KOPT-K1 (cell line): ENCODE results near the gene KRTAP10-8.
"Not testable (repeated sequence)": the region's sequence is repeated elsewhere in the genome, so short reads cannot be mapped to it uniquely, and the experiment has no call there.

Experiments used
- H3K27ac ChIP-seq: fragments of 200-600 bp; sonication (generic); 2 replicates; pipeline ENCODE4 v1.5.1; 2016; ENCODE audit warnings: antibody characterized with exemption, mild to moderate bottlenecking, low read depth, low read length; ENCODE audit not compliant: poor library complexity, severe bottlenecking
- H3K36me3 ChIP-seq: fragments of 200-600 bp; sonication (generic); 2 replicates; pipeline ENCODE4 v1.5.1; 2017; ENCODE audit warnings: antibody characterized with exemption, mild to moderate bottlenecking, low read length, moderate library complexity; ENCODE audit not compliant: insufficient read depth
- H3K9me3 ChIP-seq: fragments of 200-600 bp; sonication (generic); 2 replicates; pipeline ENCODE4 v1.5.1; 2017; ENCODE audit warnings: antibody characterized with exemption, low read length, mild to moderate bottlenecking; ENCODE audit not compliant: insufficient read depth, poor library complexity, severe bottlenecking

The KRTAP10-8 gene

GRCh38 chr21:44589586-44590305 is 22.1 kb upstream of the KRTAP10-8 start:
- H3K36me3 ChIP-seq = no peaks in the 10 kb centered on the region
- no peaks in the 10 kb centered on the region for H3K9me3 ChIP-seq
- no peak overlapping the region for H3K27ac ChIP-seq

GRCh38 chr21:44590311-44590721 is 21.6 kb upstream of the KRTAP10-8 start:
- Histone ChIP-seq H3K27ac (no peak overlapping the region), H3K36me3 (no peaks in the 10 kb centered on the region), H3K9me3 (no peaks in the 10 kb centered on the region)

GRCh38 chr21:44590897-44591800 is 20.7 kb upstream of the KRTAP10-8 start:
- not testable (repeated sequence) for H3K27ac ChIP-seq, H3K36me3 ChIP-seq, H3K9me3 ChIP-seq

- H3K27ac ChIP-seq = not testable (repeated sequence)
Measured at GRCh38 chr21:44591801-44592130, 20.1 kb upstream of the KRTAP10-8 start.

GRCh38 chr21:44592446-44593311 is 19.2 kb upstream of the KRTAP10-8 start, which contains the start of gene KRTAP10-6:
KRTAP10-6 (minus strand) TSS chr21:44592505; CDS start chr21:44592484, 21 bp downstream.
- no peak within 1 kb of the TSS for H3K27ac ChIP-seq
- H3K9me3 ChIP-seq = no peaks in the 10 kb centered on the region
- H3K36me3 ChIP-seq = no peaks in the 10 kb centered on the region

More at GRCh38 chr21:44591801-44592130, 20.1 kb upstream of the KRTAP10-8 start:
- H3K36me3 ChIP-seq, H3K9me3 ChIP-seq: not testable (repeated sequence)

GRCh38 chr21:44593598-44594405 is 18.1 kb upstream of the KRTAP10-8 start:
- no peaks in the 10 kb centered on the region for H3K36me3 ChIP-seq
- no peak overlapping the region for H3K27ac ChIP-seq
- no peaks in the 10 kb centered on the region for H3K9me3 ChIP-seq

GRCh38 chr21:44594406-44594916 is 17.4 kb upstream of the KRTAP10-8 start:
- H3K36me3 ChIP-seq = no peaks in the 10 kb centered on the region
- H3K27ac ChIP-seq = no peak overlapping the region
- H3K9me3 ChIP-seq = no peaks in the 10 kb centered on the region

GRCh38 chr21:44595524-44595923 is 16.4 kb upstream of the KRTAP10-8 start:
- no peaks in the 10 kb centered on the region for H3K36me3 ChIP-seq
- no peaks in the 10 kb centered on the region for H3K9me3 ChIP-seq
- H3K27ac ChIP-seq = no peak overlapping the region

GRCh38 chr21:44596068-44596725 is 15.7 kb upstream of the KRTAP10-8 start:
- Histone ChIP-seq H3K27ac (no peak overlapping the region), H3K9me3 (no peaks in the 10 kb centered on the region), H3K36me3 (no peaks in the 10 kb centered on the region)

- H3K36me3 ChIP-seq = no peaks in the 10 kb centered on the region
- no peak overlapping the region for H3K27ac ChIP-seq
- no peaks in the 10 kb centered on the region for H3K9me3 ChIP-seq
Measured at GRCh38 chr21:44598061-44598460, 13.8 kb upstream of the KRTAP10-8 start.

GRCh38 chr21:44599264-44600029 is 12.4 kb upstream of the KRTAP10-8 start:
- Histone ChIP-seq H3K36me3 (no peaks in the 10 kb centered on the region), H3K9me3 (peaks cover 7% of the 10 kb centered on the region), H3K27ac (no peak overlapping the region)

- not testable (repeated sequence) for H3K36me3 ChIP-seq, H3K9me3 ChIP-seq, H3K27ac ChIP-seq
Measured at GRCh38 chr21:44600118-44600978, 11.5 kb upstream of the KRTAP10-8 start, which contains the start of gene KRTAP10-7. KRTAP10-7 (plus strand) TSS chr21:44600597; CDS start chr21:44600622, 25 bp downstream.
